Hematopoietic multipotent progenitor cell treated with erythropoietin and hydrocortisone succinate and interleukin-3 and kit ligand, for 17 days (in vitro differentiated cells): ENCODE data around the gene NAV2.

Source experiments
- DNase-seq: peaks from one replicate; pipeline ENCODE4 v3.0.0-alpha.2; 2015; ENCODE audit warnings: low spot score

Gene NAV2

GRCh38 chr11:19687392-19687791 lies 25.2 kb upstream of the NAV2 start:
- no peak for DNase-seq

- no peak for DNase-seq
These were observed 23.2 kb upstream of the NAV2 start for GRCh38 chr11:19689281-19690000.

DNA sequence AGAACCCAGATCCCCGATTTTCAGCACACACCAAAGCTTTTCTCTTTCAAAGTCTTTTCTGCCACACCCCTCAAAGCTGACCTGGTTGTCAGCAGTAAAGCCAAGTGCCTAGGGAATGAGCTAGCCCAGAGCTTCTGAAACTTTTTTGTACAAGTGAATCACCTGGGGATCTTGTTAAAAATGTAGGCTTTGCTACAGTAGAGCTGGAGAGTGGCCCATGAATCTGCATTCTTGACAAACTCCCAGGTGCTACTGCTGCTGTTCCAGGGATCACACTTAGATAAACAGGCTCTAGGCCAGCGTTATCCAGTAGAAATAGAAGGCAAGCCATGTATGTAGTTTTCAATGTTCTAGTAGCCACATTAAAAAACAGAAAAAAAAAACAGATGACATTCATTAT lies 21.8 kb upstream of the NAV2 start:
- DNase-seq = no peak

- DNase-seq = no peak
These were observed 20.7 kb upstream of the NAV2 start for GRCh38 chr11:19691815-19692500.

DNA sequence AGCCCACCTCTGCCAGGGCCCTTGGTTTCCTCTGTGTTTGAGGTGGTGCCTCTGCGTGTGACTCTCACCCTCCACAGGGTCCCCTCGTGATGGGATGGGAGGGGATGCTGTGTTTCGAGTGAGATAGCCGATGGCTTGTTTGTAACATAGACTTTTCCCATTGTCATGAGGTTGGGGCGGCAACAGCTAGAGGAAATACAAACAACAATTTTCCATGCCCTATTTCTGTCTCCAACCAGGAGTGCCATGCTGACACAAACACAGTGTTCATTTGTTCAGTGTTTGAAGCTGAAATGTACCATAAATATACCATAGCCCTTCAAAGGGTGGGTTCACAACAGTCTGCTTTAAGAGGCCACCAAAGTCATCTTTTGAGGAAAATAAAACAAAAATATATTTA lies 19.5 kb upstream of the NAV2 start:
- no peak for DNase-seq

GRCh38 chr11:19694796-19695345 lies 17.8 kb upstream of the NAV2 start:
- DNase-seq = no peak

- no peak for DNase-seq
These were observed 16.6 kb upstream of the NAV2 start for GRCh38 chr11:19696073-19696472.

- no peak for DNase-seq
These were observed 15.7 kb upstream of the NAV2 start for GRCh38 chr11:19696904-19697303.

DNA sequence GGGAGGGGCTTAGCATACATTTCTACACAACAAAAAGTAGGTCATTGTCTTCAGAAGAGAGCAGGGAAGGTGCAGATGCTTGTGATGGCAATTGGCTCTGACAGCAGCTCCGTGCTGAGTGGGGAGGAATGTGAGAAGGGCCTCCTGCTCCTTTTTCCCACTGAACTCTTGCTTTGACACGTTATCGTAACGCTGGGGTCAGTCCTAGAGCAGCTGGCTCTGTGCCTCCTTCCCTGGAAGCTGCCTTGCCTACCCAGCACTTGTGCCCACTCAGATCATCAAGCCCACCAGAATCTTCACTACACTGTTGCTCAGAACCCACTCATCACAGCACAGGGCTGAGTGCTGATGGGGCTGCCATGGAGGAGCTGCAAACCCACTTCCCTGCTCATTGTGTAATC lies 14.9 kb upstream of the NAV2 start:
- no peak for DNase-seq

GRCh38 chr11:19698493-19699292 lies 13.9 kb upstream of the NAV2 start:
- no peak for DNase-seq

DNA sequence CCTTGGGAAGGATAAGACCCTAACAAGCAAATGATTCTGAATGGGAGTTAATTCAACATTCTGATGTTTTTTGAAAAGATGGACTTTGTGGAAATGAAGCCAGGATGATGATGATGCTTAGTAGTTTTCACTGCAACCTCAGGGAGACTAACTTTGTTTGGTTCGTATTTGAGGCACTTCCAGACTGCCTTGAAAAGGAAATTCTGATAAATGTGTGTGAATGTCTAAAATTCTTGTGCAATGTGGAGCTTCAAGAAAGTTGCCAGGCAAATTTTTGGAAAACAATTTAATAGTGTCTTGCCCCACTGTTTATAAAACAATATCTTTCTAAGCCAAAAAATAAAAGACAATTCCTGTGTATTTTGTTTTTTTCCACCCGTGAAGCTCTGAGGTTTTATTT lies 11.2 kb upstream of the NAV2 start:
- no peak for DNase-seq

- DNase-seq = no peak
These were observed 10.0 kb upstream of the NAV2 start for GRCh38 chr11:19702620-19703019.

DNA sequence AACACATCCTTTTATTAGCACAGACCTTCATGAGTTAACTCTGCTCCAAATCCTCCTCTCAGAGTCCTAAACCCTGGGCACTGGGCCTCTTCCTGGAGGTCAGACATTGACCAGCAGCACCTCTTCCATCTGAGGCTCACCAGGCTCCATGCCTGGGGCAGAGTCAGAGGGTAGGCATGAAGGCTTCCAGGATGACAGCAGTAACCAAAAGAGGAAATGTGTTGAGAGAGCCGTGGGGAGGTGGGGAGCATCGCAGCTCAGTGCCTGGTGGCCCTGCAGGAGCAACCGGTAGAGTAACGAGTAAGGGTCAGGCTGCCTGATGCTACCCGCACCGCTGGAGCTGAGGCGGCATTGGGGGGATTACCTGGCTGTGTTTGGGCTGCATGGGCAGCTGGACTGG lies 9.4 kb upstream of the NAV2 start:
- no peak for DNase-seq

GRCh38 chr11:19704213-19704612 lies 8.4 kb upstream of the NAV2 start:
- no peak for DNase-seq

DNA sequence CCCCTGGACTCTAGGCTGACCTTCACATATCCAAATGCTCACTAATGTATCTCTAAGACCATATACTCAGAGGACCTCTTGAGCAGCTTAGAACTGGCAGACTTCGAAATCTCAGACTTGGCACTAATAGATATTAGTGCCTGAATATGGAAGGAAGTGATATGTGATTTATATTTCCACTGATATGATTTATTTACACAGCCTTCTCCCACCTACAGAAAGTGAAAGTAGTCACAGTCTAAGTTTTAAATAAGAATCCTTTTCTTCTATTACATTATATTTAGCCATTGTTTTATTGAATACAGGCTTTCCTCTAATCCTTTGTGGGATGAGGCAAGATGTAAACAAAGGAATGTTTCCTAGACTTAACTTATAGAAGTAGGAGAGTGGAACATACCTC lies 6.7 kb upstream of the NAV2 start:
- no peak for DNase-seq

GRCh38 chr11:19711911-19712280 lies 741 bp upstream of the NAV2 start:
- DNase-seq = no peak

GRCh38 chr11:19713196-19714021 lies 772 bp downstream of the NAV2 start:
- DNase-seq = no peak

GRCh38 chr11:19714022-19714386 lies 1.4 kb downstream of the NAV2 start:
- DNase-seq = no peak

DNA sequence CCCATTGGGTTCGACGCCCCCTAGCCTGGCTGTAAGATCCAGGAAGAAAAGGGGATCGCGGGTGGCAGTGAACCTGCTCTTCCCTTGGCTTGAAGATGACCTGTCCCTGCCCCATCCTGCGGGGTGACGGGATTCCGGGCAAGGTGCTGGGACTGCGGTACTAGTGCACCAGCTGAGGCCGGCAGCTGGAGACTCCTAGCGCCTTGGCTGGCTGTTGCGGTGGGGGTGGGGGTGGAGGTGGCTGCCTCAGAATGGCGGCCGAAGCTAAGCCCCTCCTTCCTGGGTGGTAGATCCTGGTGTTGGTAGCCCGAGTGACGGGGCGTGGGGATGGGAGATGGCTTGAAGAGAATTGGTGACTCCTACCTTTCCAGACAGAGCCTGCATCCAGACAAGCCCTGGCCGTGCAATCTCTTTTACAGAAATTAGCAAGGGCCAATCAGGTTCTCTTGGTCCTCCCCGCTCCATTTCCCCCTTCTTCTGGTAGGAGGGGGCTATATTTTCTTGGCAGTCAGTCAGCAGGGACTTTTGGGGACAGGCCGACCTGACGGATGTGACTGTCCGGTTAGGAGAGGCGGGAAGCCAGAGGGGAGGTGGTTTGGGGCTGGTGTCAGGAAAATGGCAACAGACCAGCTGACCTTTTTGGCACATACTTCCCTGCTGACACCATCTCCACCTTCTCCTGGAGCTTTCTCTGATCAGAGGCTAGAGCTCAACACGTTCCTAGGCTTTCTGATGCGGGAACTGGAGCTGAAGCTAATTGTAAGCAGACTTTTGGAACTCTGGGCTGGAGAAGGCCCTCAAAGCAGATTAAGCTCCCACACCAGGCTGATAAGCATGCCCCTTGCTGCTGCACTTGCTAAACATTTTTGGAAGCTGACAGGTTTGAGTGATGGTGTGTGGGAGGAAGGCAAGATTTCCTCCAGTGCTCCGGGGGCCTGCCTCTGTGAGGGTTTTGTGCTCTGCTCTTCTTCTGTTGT lies 2.0 kb downstream of the NAV2 start:
- no peak for DNase-seq

GRCh38 chr11:19715373-19715772 lies 2.7 kb downstream of the NAV2 start:
- no peak for DNase-seq

GRCh38 chr11:19718051-19718450 lies 5.4 kb downstream of the NAV2 start:
- DNase-seq = no peak
